Measurements from ENCODE around the gene BICD2.

DNA sequence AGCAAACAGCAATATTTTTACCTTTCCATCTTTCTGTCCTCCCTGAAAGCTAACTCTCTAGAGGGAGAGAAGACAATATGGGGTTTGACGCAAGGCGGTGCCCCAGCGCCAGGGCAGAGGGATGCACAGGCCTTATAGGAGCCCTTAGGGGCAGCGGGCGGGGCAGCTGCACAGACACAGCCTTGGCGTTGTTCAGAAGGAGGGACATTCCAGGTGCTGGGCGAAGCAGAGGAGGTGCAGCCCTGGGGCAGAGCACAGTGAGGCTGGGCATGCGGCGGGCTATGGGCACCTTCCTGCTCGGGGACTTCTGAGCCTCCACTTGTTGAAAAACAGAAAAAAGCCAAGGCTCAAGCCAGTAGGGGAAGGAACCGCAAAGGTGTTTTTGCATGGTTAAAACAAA, 33.7 kb upstream of the BICD2 start:
- TF ChIP-seq, protein P1, sequence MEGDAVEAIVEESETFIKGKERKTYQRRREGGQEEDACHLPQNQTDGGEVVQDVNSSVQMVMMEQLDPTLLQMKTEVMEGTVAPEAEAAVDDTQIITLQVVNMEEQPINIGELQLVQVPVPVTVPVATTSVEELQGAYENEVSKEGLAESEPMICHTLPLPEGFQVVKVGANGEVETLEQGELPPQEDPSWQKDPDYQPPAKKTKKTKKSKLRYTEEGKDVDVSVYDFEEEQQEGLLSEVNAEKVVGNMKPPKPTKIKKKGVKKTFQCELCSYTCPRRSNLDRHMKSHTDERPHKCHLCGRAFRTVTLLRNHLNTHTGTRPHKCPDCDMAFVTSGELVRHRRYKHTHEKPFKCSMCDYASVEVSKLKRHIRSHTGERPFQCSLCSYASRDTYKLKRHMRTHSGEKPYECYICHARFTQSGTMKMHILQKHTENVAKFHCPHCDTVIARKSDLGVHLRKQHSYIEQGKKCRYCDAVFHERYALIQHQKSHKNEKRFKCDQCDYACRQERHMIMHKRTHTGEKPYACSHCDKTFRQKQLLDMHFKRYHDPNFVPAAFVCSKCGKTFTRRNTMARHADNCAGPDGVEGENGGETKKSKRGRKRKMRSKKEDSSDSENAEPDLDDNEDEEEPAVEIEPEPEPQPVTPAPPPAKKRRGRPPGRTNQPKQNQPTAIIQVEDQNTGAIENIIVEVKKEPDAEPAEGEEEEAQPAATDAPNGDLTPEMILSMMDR (IDR thresholded peaks at IDR 0.05 in 8 of 11, conservative IDR thresholded peaks at IDR 0.05 in 3 of 11) = no peak
- no peak for TF ChIP-seq POLR2A (IDR thresholded peaks at IDR 0.05)
- no peak for TF ChIP-seq POLR2AphosphoS5 (IDR thresholded peaks at IDR 0.05)
